Pulmonary artery endothelial cell (primary cell): ENCODE results near the gene MCEMP1. TPM values are rescaled to one million over a fixed set of nuclear protein-coding genes. Genes with fewer than 3 reads are reported as not detected.

ENCODE experiments used
- DNase-seq: peaks from one replicate; pipeline ENCODE4 v3.0.0-alpha.2; 2011; ENCODE audit warnings: low read depth, low spot score
- total RNA-seq: library from RNA; depleted of rRNA; stranded (reverse); fragments of >200 nt; gene quantifications from 2 replicates; pipeline ENCODE4 v1.2.3, GENCODE V29; 2014

The MCEMP1 gene, protein sequence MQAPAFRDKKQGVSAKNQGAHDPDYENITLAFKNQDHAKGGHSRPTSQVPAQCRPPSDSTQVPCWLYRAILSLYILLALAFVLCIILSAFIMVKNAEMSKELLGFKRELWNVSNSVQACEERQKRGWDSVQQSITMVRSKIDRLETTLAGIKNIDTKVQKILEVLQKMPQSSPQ
- not detected in 2 replicates for total RNA-seq

DNA sequence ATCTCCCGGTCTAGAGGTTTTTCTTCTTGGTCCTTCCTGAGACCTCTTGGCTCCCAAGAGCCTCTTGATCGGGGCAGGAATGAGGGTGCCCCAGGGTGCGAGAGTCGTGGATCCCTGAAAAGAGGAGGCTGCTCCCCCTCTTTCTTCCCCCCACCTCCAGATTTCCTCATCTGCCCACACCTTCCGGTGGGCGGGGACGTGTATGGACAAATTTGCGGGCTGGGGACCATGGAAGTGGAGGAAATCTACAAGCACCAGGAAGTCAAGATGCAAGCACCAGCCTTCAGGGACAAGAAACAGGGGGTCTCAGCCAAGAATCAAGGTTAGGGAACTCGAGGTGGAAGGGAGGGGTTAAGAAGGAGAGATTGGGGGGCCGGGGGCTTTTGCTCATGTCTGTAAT, at the start of gene MCEMP1:
MCEMP1 (plus strand) TSS at position 237 of the 400 bp plus-strand sequence; CDS start at position 268, 31 bp downstream.
- no peak for DNase-seq

DNA sequence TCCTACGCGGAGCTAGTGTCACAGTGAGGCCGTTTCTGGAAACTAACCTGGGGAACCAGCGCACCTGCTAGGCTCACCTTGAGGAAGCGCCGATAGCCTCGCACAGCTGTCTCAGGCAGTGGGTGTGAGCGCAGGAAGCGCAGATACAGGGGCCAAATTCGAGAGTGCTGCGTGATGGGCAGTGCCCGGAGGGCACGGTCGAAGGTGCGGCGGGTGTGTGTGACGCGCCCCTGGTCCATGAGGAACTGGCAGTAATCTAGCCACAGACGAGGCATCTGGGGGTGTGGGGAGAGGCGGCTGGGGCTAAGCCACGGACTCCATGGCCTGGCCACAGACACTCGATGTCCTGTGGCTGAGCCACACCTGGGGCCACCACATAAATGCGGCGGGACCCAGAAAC, 49.7 kb upstream of the MCEMP1 start:
- no peak for DNase-seq

DNA sequence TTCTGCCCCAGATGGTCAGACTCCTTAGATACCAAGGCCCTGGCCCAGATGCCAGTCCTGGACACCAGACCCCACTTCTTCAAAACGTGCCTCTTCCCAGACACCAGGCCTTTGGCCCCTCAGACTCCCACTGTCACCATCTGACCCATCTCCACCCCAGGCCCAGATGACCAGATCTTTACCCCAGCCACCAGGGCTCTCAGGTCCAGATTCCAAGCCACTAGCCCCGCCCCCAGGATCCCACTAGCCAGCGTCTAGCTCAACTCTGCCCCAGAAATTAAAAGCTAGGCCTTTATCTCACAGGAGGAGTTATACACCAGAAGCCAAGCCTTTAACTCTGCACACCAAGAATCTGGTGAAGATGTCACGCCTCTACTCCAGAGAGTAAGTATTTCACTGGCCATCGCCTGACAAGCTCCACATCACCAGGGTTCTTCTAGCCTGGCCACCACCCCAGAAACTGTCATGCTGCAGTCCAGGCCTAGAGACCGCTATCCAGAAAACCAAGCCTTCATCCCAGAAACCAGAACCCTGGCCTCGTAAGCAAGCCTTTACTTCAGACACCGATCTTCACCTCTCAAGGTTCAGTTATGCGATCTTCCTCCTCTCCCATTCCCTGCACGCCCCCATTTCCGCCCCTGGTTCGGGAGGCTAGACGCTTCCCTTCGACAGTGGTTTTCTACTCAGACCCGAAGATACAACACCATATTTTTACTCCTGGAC, 48.1 kb upstream of the MCEMP1 start:
- DNase-seq: no peak

DNA sequence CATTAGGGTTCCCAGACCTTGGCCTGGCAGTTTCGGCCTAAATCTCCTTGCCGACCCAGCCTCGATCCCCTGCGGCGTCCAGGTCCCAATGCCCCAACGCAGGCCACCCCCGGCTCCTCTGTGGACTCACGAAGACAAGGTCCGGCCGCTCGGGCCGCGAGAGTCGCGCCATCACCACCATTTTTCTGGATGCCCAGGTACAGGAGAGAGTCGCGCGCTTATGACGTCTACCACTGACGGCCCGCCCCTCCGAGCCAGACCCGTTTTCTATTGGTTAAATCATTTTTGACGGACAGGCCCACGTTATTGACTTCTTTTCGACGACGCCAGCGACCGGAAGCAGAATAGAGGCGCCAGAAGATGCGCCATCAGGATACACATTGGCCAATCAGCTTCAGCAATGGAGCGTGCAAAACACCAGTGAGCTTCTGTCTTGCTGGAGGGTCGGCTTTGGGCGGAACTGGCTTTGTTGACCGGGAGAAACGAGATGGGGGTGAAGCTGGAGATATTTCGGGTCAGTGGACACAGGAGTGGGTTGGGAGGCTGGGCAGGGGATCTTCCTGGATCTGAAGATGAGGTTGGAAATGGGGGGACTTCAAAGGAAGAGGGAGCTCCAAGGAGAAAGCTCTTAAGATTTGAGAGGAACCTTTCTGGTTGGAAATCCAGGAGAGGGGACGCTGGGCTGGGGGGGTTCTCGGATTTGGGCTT, 47.4 kb upstream of the MCEMP1 start, which contains the start of the genes PET100 and XAB2:
PET100 (plus strand) TSS at position 447 of the 708 bp plus-strand sequence; CDS start at position 488, 41 bp downstream.
XAB2 (minus strand) TSS at position 199 of the 708 bp plus-strand sequence; CDS start at position 181, 18 bp downstream.
- peak; percentile 96 for DNase-seq

DNA sequence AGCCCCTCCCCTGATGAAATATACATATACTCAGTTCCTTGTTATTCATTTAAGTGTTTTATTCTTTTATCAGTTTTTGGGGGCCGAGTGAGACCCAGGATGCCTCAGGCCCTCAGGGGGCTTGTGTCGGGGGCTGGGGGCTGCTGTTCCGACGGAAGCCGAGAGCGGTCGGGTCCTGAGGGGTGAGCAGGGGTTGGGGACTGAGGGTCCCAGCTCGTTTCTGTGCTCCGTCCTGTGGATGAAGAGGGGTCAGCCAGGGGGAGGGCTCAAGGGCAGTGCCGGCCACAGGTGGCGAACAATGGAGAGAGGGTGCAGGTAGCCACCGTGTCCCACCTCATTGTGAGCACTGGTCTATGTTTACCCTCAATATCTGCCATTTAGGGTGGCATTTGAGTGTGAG, 45.3 kb upstream of the MCEMP1 start:
- DNase-seq: no peak

DNA sequence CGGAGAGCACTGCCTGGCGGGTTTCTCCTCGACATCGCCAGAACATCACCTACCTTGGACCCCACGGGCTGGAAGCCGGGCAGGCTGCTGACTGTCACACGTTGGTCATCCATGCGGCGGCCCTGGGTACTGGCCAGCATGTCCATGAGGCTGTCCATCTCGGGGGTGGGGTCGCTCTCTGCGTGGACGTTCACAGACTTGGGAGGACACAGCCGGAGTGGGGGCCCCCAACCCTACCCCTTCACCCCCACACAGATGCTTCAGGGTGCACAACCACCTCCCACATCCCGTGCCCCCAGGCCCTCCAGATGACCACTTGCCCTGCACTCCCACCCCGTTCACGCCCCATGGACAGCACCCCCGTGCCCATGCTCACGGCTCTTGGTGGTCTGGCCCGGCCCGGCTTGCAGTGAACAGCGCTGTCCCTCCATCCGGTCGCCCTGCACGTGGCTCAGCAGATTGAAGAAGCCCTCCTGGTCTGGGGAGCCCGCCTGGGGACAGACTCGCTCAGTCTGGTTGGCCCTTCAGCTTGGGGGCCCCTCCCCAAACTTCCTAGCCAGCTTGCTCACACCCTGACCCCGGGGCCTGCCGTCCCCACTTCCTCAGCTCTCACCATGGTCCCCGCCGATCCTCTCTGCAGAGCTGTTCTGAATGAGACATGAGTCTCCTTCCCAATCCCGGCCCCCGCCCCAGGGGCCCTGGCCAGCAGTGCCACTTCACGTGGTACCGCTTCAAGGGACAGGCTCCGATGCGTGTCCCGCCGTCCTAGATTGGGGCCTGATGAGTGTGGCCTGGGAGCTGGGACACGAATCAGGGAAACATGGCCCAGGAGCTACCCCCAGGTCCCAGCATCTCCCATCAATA, 44.3 kb upstream of the MCEMP1 start:
- no peak for DNase-seq

DNA sequence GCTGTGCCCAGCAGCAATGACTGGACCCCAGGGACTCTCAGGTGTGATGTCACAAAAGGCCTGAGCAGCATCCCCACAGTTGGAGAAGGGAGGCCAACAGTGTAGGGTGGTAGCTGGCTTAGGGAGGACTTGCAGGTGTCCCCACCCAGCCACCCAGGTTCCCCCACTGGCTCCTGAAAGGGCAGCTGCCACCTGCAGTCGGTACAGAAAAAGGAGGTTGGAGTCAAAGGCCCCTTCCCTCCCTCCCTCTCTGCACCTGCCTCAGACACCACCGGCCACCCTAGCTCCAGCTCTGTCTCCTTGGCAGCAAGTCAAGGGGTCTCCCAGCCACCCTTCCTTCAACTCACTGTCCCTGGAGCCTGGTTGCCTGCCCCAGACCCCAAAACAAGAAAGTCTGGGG, 43.2 kb upstream of the MCEMP1 start, which contains the start of gene PCP2:
PCP2 (minus strand) TSS at position 22 of the 400 bp plus-strand sequence. CDS start 262 bp downstream, outside the sequence.
- DNase-seq: no peak

DNA sequence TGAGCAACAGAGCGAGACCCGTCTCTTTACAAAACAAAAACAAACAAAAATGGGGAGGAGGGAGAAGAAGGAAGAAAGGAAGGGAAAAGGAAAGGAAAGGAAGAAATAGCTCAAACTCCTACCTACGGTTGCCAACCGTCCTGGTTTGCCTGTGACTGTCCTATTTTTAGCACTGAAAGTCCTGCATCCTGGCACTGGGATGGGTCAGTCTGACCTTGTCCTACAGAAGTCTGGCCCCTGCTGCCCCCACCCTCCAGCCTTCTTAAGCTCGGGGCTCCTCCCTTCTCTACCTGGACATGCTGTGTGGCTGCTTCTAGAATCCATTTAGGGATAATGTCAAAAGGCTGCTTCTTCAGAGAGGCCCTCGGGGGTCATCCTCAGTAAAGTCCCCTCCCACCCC, 41.2 kb upstream of the MCEMP1 start:
- no peak for DNase-seq

DNA sequence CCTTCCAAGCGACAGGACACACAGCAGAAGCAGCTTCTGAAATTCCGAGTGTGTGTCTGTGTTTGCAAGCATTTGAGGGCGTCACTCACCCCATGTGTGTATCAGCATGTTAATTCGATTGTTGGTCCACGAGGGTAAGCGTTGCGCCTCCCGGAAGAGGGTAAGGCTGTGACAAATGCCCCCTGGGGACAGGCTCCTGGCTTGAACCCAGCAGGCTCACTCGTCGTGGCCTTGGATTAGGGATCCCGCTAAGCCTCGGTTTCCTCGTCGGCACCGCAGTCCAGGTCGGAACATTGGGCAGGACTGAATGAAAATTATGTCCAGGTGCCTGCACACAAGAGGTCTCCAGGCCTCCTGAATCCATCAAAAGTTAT, 40.6 kb upstream of the MCEMP1 start:
- no peak for DNase-seq

DNA sequence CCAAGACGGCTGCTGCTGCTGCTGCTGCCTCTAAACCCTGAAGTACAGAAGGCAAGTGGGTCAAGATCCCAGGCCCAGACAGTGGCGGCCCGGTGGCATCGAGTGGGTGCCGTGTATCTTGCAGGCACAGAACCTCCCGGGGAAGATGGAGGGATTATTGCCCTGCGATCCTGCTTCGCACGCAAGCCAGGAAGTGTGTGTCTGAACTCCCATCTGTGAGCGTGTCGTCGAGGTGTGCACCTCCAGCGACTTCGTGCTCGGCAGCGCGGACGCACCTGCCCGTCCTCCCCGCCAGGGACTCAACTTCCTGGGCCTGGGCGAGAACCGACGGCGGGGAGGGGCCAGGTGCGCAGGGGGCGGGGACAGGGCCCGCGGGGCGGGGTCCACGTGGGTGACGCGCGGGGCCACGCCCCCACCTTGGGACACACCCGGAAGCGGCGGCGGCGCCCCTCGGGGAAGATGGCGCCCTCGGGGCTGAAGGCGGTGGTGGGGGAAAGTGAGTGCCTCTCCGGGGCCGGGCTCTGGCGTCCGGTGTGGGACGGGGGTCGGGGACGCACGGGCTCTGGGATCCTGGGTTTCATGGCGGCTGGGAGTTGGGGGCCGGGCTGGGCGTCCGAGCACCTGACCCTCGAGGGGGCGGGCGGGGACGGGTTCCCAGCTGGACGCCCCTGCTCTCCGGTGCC, 40.1 kb upstream of the MCEMP1 start, which contains the start of gene STXBP2:
STXBP2 (plus strand) TSS at position 420 of the 683 bp plus-strand sequence; CDS start at position 460, 40 bp downstream.
- no peak for DNase-seq

DNA sequence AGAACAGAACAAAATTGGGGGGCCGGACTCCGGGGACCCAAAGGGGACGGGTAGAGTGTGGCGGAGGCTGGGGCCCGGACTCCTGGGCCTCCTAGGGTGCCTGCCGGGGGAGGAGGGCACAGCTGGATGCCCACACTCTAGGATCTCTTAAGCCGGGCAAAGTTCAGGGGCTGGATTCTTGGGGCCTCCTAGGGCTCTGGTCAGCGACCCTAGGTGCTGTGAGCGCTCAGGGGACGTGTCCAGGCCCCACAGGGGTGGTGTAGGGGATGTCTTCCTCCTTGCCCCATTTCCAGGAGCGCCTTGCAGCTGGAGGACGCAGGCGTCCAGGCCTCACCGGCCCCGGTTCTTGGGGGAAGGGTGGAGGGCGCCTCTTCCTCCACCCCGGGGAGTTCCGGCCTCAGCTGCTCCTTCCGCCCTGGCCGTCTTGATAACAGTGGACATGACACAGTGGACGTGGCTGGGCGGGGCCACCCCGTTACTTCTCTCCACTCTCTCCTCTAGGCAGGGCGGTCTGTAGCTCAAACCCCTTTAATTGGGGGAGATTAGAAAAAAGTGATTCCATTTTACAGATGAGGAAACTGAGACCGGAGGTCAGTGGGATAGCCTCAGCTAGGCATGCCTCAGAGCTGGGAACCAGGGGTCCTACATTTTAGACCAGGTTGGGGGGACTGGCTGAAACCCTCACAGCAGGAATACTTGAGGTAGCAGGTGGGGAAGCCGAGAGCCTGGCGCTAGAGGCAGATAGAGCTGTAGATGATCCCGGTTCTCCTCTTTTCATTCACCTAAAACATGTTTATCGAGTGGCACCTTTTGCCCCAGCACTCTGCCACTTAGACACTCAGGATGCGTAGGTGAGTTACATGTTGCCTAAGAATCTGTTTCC, 39.3 kb upstream of the MCEMP1 start:
- DNase-seq: no peak

DNA sequence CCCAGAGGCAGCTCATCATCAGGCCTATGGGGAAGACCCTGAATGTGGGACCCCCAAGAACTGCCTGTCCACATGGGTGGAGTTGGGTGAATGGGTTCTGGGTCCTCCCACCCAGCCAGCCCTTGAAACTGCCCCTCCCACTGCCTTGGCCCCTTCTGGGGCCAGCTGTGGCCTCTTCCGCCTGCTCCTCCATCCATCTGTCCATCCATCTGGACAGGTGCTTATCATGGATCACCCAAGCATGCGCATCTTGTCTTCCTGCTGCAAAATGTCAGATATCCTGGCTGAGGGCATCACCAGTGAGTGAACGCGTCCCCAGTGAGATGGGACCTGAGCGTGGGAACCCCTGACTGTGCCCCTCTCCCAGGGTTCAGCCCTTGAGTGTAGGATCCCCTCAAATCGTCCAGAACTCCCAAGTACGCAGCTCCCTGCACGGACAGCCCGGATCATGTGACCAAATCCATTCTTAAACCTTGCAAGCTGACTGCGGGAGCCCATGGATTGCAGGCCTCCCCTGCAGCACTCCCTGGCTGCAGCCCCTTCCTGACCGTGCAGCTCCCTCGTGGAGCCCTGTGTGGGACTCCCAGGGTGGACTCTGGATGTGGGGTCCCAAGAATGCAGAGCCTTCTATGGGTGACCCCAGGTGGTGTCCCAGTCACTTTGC, 38.0 kb upstream of the MCEMP1 start:
- DNase-seq: no peak

DNA sequence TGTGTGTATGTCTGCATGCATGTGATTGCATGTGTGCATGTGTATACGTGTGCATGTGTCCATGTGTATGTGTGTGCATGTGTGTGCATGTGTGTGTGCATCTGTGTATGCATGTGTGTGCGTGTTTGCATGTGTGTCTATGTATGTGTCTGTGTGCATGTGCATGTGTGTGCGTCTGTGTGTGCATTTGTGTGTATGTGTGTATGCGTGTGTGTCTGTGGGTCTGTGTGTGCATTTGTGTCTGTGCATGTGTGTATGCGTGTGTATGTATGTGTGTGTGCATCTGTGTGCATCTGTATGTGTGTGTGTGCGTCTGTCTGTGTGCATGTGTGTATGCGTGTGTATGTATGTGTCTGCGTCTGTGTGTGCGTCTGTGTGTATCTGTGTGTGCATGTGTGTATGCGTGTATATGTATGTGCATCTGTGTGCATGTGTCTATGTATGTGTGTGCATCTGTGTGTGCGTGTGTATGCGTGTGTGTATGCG, 37.0 kb upstream of the MCEMP1 start:
- no peak for DNase-seq

DNA sequence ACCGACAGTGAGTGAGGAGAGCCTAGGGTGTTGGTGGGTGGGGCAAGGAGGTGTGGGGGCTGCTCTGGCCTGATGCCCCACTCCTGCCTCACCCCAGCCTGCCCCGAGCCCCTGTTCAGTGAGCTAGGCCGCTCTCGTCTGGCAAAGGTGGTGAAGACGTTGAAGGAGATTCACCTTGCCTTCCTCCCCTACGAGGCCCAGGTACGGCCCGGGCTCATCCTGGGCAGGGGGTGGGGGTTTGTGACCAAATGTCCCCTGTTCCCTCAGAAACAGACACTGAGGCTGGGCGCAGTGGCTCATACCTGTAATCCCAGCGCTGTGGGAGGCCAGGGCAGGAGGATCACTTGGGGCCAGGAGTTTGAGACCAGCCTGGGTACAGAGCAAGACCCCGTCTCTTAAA, 36.1 kb upstream of the MCEMP1 start:
- DNase-seq: no peak

DNA sequence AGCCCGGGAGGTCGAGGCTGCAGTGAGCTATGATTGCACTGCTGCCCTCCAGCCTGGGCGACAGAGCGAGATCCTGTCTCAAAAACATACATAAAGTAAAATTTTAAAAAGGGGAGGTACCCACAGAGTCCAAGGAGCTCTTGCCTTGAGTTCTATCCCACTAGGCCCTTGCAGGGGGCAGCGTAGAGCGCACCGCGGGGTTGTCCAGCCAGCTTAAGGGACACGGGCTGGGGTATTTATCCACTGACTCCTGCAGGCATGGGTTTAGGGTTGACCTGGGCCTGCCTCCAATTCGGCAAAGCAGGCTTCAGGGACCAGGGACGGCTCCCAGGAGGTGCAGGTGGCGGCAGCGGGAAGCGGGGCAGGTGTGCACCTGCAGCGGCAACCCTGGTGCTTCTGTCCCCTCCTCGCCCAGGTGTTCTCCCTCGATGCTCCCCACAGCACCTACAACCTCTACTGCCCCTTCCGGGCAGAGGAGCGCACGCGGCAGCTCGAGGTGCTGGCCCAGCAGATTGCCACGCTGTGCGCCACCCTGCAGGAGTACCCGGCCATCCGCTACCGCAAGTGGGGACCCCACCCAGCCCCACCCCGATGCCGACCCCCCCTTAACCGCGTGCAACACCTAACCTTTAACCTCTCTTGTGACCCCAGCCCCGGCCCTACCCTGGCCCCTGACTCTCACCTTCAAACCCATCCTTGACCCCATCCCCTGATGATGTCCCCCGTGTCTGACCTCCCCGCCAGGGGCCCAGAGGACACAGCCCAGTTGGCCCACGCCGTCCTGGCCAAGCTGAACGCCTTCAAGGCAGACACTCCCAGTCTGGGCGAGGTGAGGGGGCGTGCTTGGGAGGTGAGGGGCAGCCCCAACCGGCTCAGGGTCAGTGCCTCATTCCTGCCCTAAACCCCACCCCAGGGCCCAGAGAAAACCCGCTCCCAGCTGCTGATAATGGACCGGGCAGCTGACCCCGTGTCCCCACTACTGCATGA, 35.3 kb upstream of the MCEMP1 start:
- no peak for DNase-seq

DNA sequence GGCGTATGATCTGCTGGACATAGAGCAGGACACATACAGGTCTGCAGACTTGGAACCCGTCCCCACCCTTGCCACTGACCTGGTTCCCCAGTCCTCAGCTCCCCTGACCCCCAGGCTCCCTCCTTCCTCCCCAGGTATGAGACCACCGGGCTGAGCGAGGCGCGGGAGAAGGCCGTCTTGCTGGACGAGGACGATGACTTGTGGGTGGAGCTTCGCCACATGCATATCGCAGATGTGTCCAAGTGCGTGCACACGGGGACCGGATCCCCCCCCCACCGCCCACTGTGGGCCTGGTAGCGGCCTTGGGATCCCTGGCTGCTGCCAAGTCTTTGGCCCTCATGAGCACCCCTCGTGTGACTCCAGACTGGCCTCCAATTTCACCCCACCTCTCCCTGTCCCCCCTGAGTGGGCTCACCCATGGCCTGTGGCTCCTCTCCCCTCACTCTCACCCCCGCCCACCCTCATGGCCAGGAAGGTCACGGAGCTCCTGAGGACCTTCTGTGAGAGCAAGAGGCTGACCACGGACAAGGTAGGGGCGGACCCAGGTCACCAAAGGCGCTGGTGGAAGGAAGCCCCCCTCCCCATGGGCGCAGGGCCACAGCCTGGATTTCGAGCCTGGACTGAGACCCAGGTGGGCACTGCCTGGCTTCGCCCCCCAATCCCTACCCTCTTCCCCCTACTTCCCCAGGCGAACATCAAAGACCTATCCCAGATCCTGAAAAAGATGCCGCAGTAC, 34.4 kb upstream of the MCEMP1 start:
- no peak for DNase-seq

DNA sequence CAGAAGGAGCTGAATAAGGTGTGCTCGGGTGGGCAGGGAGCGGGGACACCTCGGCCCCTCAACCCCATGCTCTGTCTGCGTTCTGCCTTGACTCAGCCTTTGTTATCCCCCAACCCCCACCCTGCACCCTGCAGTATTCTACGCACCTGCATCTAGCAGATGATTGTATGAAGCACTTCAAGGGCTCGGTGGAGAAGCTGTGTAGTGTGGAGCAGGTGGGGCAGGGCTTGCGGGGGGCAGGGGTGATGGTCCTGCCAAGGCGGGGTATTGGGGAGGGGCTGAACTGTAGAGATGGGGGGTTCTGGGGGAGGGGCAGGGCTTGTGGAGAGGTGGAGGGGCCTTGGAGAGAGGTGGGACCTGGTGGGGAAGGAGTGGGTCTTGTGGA, 33.9 kb upstream of the MCEMP1 start:
- DNase-seq: no peak
